HS-5 (cell line): ENCODE results near the gene GUSB.
"Not testable (repeated sequence)": the region's sequence is repeated elsewhere in the genome, so short reads cannot be mapped to it uniquely, and the experiment has no call there.

Source experiments
- DNase-seq: peaks from one replicate; pipeline ENCODE4 v3.0.0-alpha.2; 2012; ENCODE audit warnings: low read depth

GUSB gene

GRCh38 chr7:65975814-65976445 is 6.1 kb downstream of the GUSB start:
- DNase-seq, result no peak

- no peak for DNase-seq
Measured at GRCh38 chr7:65974876-65975275, 7.1 kb downstream of the GUSB start.

GRCh38 chr7:65974191-65974801 is 7.7 kb downstream of the GUSB start:
- DNase-seq, result no peak

GRCh38 chr7:65972976-65973375 is 9.0 kb downstream of the GUSB start:
- no peak for DNase-seq

GRCh38 chr7:65971021-65971420 is 11.0 kb downstream of the GUSB start:
- DNase-seq, result no peak

- DNase-seq, result no peak
Measured at GRCh38 chr7:65968256-65969185, 13.5 kb downstream of the GUSB start.

- DNase-seq, result no peak
Measured at GRCh38 chr7:65967361-65968155, 14.5 kb downstream of the GUSB start.

- no peak for DNase-seq
Measured at GRCh38 chr7:65966146-65966545, 15.9 kb downstream of the GUSB start.

GRCh38 chr7:65964671-65965070 is 17.3 kb downstream of the GUSB start:
- not testable (repeated sequence) for DNase-seq

- no peak for DNase-seq
Measured at GRCh38 chr7:65962033-65962432, 20.0 kb downstream of the GUSB start.

- DNase-seq, result no peak
Measured at GRCh38 chr7:65960351-65961074, 21.5 kb downstream of the GUSB start.

- no peak for DNase-seq
Measured at GRCh38 chr7:65955718-65956117, 26.3 kb downstream of the GUSB start.

- no peak for DNase-seq
Measured at GRCh38 chr7:65953890-65954450, 28.0 kb downstream of the GUSB start.

GRCh38 chr7:65953001-65953720 is 28.9 kb downstream of the GUSB start:
- DNase-seq, result no peak

- no peak for DNase-seq
Measured at GRCh38 chr7:65951837-65952578, 30.0 kb downstream of the GUSB start.

GRCh38 chr7:65946904-65947303 is 35.1 kb downstream of the GUSB start:
- no peak for DNase-seq

GRCh38 chr7:65945787-65946186 is 36.2 kb downstream of the GUSB start:
- DNase-seq, result not testable (repeated sequence)

GRCh38 chr7:65938336-65938895 is 43.6 kb downstream of the GUSB start:
- DNase-seq, result no peak

- no peak for DNase-seq
Measured at GRCh38 chr7:65937296-65937695, 44.7 kb downstream of the GUSB start.
